Vagina (tissue), 2 donors: ENCODE data around the gene NDUFV3. TPM values are rescaled to one million over a fixed set of nuclear protein-coding genes. Genes with fewer than 3 reads are reported as not detected.
A peak's percentile ranks its signal among the peaks of the same experiment; 100 is the strongest.
"Not testable (repeated sequence)": the region's sequence is repeated elsewhere in the genome, so short reads cannot be mapped to it uniquely, and the experiment has no call there.

Experiments used
- DNase-seq, 2 donors: peaks; one replicate each; pipeline ENCODE4 v3.0.0-alpha.2; 2017; ENCODE audit errors: extremely low spot score in 2 of 2
- H3K27ac ChIP-seq: fragments of 200-600 bp; sonication (generic); one replicate; pipeline ENCODE4 v1.5.1; 2019
- H3K27me3 ChIP-seq: fragments of 200-600 bp; sonication (generic); one replicate; pipeline ENCODE4 v1.5.1; 2019
- H3K36me3 ChIP-seq, 2 donors: fragments of 200-600 bp; sonication (generic); one replicate each; pipeline ENCODE4 v1.5.1; 2017 to 2019
- H3K4me1 ChIP-seq: fragments of 200-600 bp; sonication (generic); one replicate; pipeline ENCODE4 v1.5.1; 2019
- H3K4me3 ChIP-seq, 2 donors: fragments of 200-600 bp; sonication (generic); 1 replicate in 1 of 2; 2 replicates in 1 of 2; pipeline ENCODE4 v1.5.1; 2016 to 2019
- H3K9me3 ChIP-seq: fragments of 200-600 bp; sonication (generic); one replicate; pipeline ENCODE4 v1.5.1; 2019
- POLR2A ChIP-seq, 2 donors: fragments of 450-650 bp; IDR thresholded peaks; one replicate each; pipeline ENCODE4 v1.6.1; 2017; ENCODE audit warnings: antibody characterized with exemption in 2 of 2, mild to moderate bottlenecking in 2 of 2, moderate library complexity in 2 of 2
- POLR2AphosphoS5 ChIP-seq, 2 donors: sonication (generic); formaldehyde crosslinking; IDR thresholded peaks; one replicate each; pipeline ENCODE4 v1.9.0; 2017; ENCODE audit warnings: antibody characterized with exemption in 2 of 2, mild to moderate bottlenecking in 2 of 2, low read depth in 1 of 2; ENCODE audit not compliant: insufficient read depth in 1 of 2
- intact Hi-C: fragments of 100-400 bp; cut with DNase I; formaldehyde crosslinking; loops from one replicate; pipeline ENCODE4 v1.15.1; 2023
- total RNA-seq: library from RNA; depleted of rRNA; stranded (reverse); fragments of >200 nt; gene quantifications from one replicate; pipeline ENCODE4 v1.2.3, GENCODE V29; 2016
- TF ChIP-seq, protein P1 (sequence below), 3 experiments: fragments of 450-650 bp in 2 of 3; fragments of 200-600 bp in 1 of 3; sonication (generic) in 1 of 3; IDR thresholded peaks; one replicate each; pipeline ENCODE4 v1.5.1; 2017 to 2019; ENCODE audit warnings: antibody characterized with exemption in 3 of 3, mild to moderate bottlenecking in 2 of 3, moderate library complexity in 2 of 3

The NDUFV3 gene
- total RNA-seq, 1 donor from 2014 or later, result 48.4 TPM

- H3K4me3 ChIP-seq, result peak overlapping the region; percentile 68 to 76
- intact Hi-C loops, result no loop called here
- H3K9me3 ChIP-seq, result no peaks in the 10 kb centered on the region
- H3K27ac ChIP-seq, result peak overlapping the region; percentile 93
- no peak for TF ChIP-seq POLR2AphosphoS5 (IDR thresholded peaks at IDR 0.05; ENCODE audit: insufficient read depth in 1 of 2, low read depth in 1 of 2)
- DNase-seq, result no peak
- H3K27me3 ChIP-seq, result no peaks in the 10 kb centered on the region
- peaks cover 16% of the 10 kb centered on the region for H3K4me1 ChIP-seq
- H3K36me3 ChIP-seq, result peaks cover 0 to 12% of the 10 kb centered on the region in 2 donors
Measured at GRCh38 chr21:42892582-42892930, 553 bp upstream of the NDUFV3 start.

GRCh38 chr21:42900446-42900845 lies 7.3 kb downstream of the NDUFV3 start:
- peaks cover 0 to 74% of the 10 kb centered on the region in 2 donors for H3K36me3 ChIP-seq
- intact Hi-C loops, result no loop called here
- TF ChIP-seq, protein P1, sequence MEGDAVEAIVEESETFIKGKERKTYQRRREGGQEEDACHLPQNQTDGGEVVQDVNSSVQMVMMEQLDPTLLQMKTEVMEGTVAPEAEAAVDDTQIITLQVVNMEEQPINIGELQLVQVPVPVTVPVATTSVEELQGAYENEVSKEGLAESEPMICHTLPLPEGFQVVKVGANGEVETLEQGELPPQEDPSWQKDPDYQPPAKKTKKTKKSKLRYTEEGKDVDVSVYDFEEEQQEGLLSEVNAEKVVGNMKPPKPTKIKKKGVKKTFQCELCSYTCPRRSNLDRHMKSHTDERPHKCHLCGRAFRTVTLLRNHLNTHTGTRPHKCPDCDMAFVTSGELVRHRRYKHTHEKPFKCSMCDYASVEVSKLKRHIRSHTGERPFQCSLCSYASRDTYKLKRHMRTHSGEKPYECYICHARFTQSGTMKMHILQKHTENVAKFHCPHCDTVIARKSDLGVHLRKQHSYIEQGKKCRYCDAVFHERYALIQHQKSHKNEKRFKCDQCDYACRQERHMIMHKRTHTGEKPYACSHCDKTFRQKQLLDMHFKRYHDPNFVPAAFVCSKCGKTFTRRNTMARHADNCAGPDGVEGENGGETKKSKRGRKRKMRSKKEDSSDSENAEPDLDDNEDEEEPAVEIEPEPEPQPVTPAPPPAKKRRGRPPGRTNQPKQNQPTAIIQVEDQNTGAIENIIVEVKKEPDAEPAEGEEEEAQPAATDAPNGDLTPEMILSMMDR (IDR thresholded peaks at IDR 0.05), result no peak
- TF ChIP-seq POLR2AphosphoS5 (IDR thresholded peaks at IDR 0.05; ENCODE audit: insufficient read depth in 1 of 2, low read depth in 1 of 2) (no peak), POLR2A (IDR thresholded peaks at IDR 0.05) (no peak)
- H3K4me1 ChIP-seq, result peaks cover under 1% of the 10 kb centered on the region
- DNase-seq, result no peak
- no peaks in the 10 kb centered on the region for H3K9me3 ChIP-seq
- no peaks in the 10 kb centered on the region for H3K27me3 ChIP-seq
- no peak overlapping the region for H3K4me3 ChIP-seq
- H3K27ac ChIP-seq, result no peak overlapping the region

- H3K4me1 ChIP-seq, result no peaks in the 10 kb centered on the region
- peaks cover 0 to 66% of the 10 kb centered on the region in 2 donors for H3K36me3 ChIP-seq
- intact Hi-C loops, result no loop called here
- H3K9me3 ChIP-seq, result no peaks in the 10 kb centered on the region
- no peak for DNase-seq
- H3K4me3 ChIP-seq, result no peak overlapping the region
- no peaks in the 10 kb centered on the region for H3K27me3 ChIP-seq
- no peak overlapping the region for H3K27ac ChIP-seq
- TF ChIP-seq, protein P1 (IDR thresholded peaks at IDR 0.05), result no peak
Measured at GRCh38 chr21:42903817-42904216, 10.7 kb downstream of the NDUFV3 start.

DNA sequence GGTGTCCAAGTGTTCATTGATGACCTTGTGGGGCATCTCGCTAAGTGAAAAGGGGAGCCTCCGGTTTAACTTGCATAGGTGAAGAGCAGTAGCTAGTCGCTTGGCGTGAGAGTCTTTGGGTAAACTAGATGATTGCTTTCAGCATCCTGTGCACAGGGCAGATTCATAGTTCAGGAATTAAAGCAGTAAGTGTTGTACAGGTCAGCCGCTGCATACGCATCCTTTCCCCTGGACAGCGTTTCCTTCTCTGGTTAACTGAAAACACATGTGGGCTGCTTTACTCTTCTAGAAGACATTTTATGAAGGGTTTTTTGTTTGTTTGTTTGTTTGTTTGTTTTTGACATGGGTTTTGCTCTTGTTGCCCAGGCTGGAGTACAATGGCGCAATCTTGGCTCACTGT lies 12.1 kb downstream of the NDUFV3 start:
- no peak for DNase-seq
- H3K27ac ChIP-seq, result no peak overlapping the region
- H3K4me1 ChIP-seq, result no peaks in the 10 kb centered on the region
- intact Hi-C loops, result no loop called here
- H3K27me3 ChIP-seq, result no peaks in the 10 kb centered on the region
- no peak overlapping the region for H3K4me3 ChIP-seq
- peaks cover 0 to 65% of the 10 kb centered on the region in 2 donors for H3K36me3 ChIP-seq
- TF ChIP-seq POLR2AphosphoS5 (IDR thresholded peaks at IDR 0.05; ENCODE audit: insufficient read depth in 1 of 2, low read depth in 1 of 2), result no peak
- TF ChIP-seq, protein P1 (IDR thresholded peaks at IDR 0.05), result no peak
- TF ChIP-seq POLR2A (IDR thresholded peaks at IDR 0.05), result no peak
- H3K9me3 ChIP-seq, result no peaks in the 10 kb centered on the region

DNA sequence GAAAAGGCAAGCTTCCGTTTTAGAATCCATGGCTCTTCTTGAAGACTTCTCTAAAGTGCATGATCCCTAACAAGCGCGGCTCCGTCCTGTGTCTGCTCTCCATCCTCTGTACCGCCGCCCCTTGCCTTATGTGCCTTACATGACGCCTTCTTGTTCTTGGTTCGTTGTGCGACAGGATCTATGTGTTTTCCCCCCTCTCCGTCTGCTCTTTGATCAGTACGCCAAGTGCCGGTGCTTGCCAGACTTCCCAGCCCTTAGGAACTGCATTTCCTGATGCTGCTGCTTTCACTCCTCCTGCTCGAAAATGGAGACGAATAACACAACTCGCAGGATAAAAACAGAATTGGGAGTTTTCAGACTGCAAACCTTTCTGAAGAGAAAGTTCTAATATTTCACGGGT lies 13.1 kb downstream of the NDUFV3 start:
- Histone ChIP-seq H3K9me3 (no peaks in the 10 kb centered on the region), H3K4me3 (no peak overlapping the region), H3K27ac (no peak overlapping the region), H3K36me3 (peaks cover 0 to 65% of the 10 kb centered on the region in 2 donors), H3K27me3 (no peaks in the 10 kb centered on the region), H3K4me1 (no peaks in the 10 kb centered on the region)
- TF ChIP-seq, protein P1 (IDR thresholded peaks at IDR 0.05), result no peak
- TF ChIP-seq POLR2AphosphoS5 (IDR thresholded peaks at IDR 0.05; ENCODE audit: insufficient read depth in 1 of 2, low read depth in 1 of 2) (no peak), POLR2A (IDR thresholded peaks at IDR 0.05) (no peak)
- no peak for DNase-seq
- intact Hi-C loops, result no loop called here

DNA sequence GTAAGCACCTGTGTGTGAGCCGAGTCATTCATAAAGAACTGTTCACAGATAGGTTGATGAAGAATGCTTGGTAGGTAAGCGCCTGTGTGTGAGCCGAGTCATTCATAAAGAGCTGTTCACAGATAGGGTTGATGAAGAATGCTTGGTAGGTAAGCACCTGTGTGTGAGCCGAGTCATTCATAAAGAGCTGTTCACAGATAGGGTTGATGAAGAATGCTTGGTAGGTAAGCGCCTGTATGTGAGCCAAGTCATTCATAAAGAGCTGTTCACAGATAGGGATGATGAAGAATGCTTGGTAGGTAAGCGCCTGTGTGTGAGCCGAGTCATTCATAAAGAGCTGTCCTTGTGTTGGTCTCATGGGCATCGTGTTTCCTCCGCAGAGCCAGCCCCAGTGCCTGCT lies 15.4 kb downstream of the NDUFV3 start:
- H3K4me3 ChIP-seq, DNase-seq, H3K4me1 ChIP-seq, H3K27ac ChIP-seq, intact Hi-C loops, H3K9me3 ChIP-seq, H3K27me3 ChIP-seq: not testable (repeated sequence)
- H3K36me3 ChIP-seq, result peaks cover 0 to 65% of the 10 kb centered on the region in 2 donors

- intact Hi-C loops, result not testable (repeated sequence)
- H3K36me3 ChIP-seq, result peaks cover 0 to 32% of the 10 kb centered on the region in 2 donors
Measured at GRCh38 chr21:42911920-42912319, 18.8 kb downstream of the NDUFV3 start.

More at GRCh38 chr21:42911920-42912319, 18.8 kb downstream of the NDUFV3 start:
- DNase-seq, H3K4me3 ChIP-seq, H3K27me3 ChIP-seq, H3K9me3 ChIP-seq, H3K27ac ChIP-seq, H3K4me1 ChIP-seq: not testable (repeated sequence)
